Trophoblast cell (in vitro differentiated cells and primary cell): ENCODE data around the gene NUTM2G.
"Not testable (repeated sequence)": the region's sequence is repeated elsewhere in the genome, so short reads cannot be mapped to it uniquely, and the experiment has no call there.

Source experiments
- DNase-seq, 2 donors: peaks; one replicate each; pipeline ENCODE4 v3.0.0-alpha.2; 2016
- H2AFZ ChIP-seq: 2 replicates; pipeline ENCODE4 v1.6.1; 2013; ENCODE audit warnings: low read length, moderate library complexity, mild to moderate bottlenecking; ENCODE audit not compliant: insufficient read depth, poor library complexity
- H2AK5ac ChIP-seq: 2 replicates; pipeline ENCODE4 v1.6.1; 2013; ENCODE audit warnings: mild to moderate bottlenecking, low read length
- H2BK120ac ChIP-seq: 2 replicates; pipeline ENCODE4 v1.6.1; 2013; ENCODE audit warnings: low read length, mild to moderate bottlenecking, moderate library complexity; ENCODE audit not compliant: insufficient read depth, poor library complexity
- H2BK12ac ChIP-seq: 2 replicates; pipeline ENCODE4 v1.6.1; 2013; ENCODE audit warnings: mild to moderate bottlenecking, low read length, moderate library complexity
- H2BK5ac ChIP-seq: 2 replicates; pipeline ENCODE4 v1.6.1; 2013; ENCODE audit warnings: low read length, low read depth, moderate library complexity, mild to moderate bottlenecking; ENCODE audit not compliant: poor library complexity
- H3K14ac ChIP-seq: 2 replicates; pipeline ENCODE4 v1.6.1; 2013; ENCODE audit warnings: mild to moderate bottlenecking, low read length
- H3K18ac ChIP-seq: 2 replicates; pipeline ENCODE4 v1.6.1; 2013; ENCODE audit warnings: mild to moderate bottlenecking, low read length
- H3K23ac ChIP-seq: 2 replicates; pipeline ENCODE4 v1.6.1; 2013; ENCODE audit warnings: low read length
- H3K27ac ChIP-seq: 2 replicates; pipeline ENCODE4 v1.5.1; 2013; ENCODE audit warnings: low read depth, mild to moderate bottlenecking, inconsistent platforms, low read length, moderate library complexity
- H3K27me3 ChIP-seq: 2 replicates; pipeline ENCODE4 v1.6.1; 2013; ENCODE audit warnings: inconsistent platforms, mild to moderate bottlenecking, low read length, moderate library complexity; ENCODE audit not compliant: insufficient read depth
- H3K36me3 ChIP-seq, 2 experiments: 1 replicate in 1 of 2; 2 replicates in 1 of 2; pipeline ENCODE4 v1.6.1; 2013; ENCODE audit warnings: low read length in 2 of 2, mild to moderate bottlenecking in 2 of 2, moderate library complexity in 1 of 2; ENCODE audit not compliant: insufficient read depth in 2 of 2, control insufficient read depth in 1 of 2
- H3K4ac ChIP-seq: 2 replicates; pipeline ENCODE4 v1.6.1; 2013; ENCODE audit warnings: low read depth, mild to moderate bottlenecking, low read length, moderate library complexity
- H3K4me1 ChIP-seq, 2 experiments: 1 replicate in 1 of 2; 2 replicates in 1 of 2; pipeline ENCODE4 v1.6.1; 2013; ENCODE audit warnings: low read length in 2 of 2, mild to moderate bottlenecking in 2 of 2, moderate library complexity in 1 of 2; ENCODE audit not compliant: insufficient read depth in 2 of 2, control insufficient read depth in 1 of 2
- H3K4me2 ChIP-seq: 2 replicates; pipeline ENCODE4 v1.6.1; 2013; ENCODE audit warnings: inconsistent platforms, mild to moderate bottlenecking, low read length, moderate library complexity
- H3K4me3 ChIP-seq: 2 replicates; pipeline ENCODE4 v1.5.1; 2013; ENCODE audit warnings: mild to moderate bottlenecking, low read depth, low read length, inconsistent platforms
- H3K79me1 ChIP-seq: one replicate; pipeline ENCODE4 v1.6.1; 2013; ENCODE audit warnings: low read length
- H3K79me2 ChIP-seq: 2 replicates; pipeline ENCODE4 v1.6.1; 2013; ENCODE audit warnings: low read length, mild to moderate bottlenecking; ENCODE audit not compliant: control insufficient read depth, insufficient read depth, poor library complexity
- H3K9ac ChIP-seq: 2 replicates; pipeline ENCODE4 v1.6.1; 2013; ENCODE audit warnings: mild to moderate bottlenecking, low read length
- H3K9me3 ChIP-seq: 2 replicates; pipeline ENCODE4 v1.6.1; 2013; ENCODE audit warnings: low read depth, mild to moderate bottlenecking, control low read depth, inconsistent platforms, low read length; ENCODE audit not compliant: insufficient read depth
- H4K12ac ChIP-seq: 2 replicates; pipeline ENCODE4 v1.6.1; 2013; ENCODE audit warnings: low read depth, mild to moderate bottlenecking, low read length, moderate library complexity
- H4K8ac ChIP-seq: 2 replicates; pipeline ENCODE4 v1.6.1; 2013; ENCODE audit warnings: low read depth, mild to moderate bottlenecking, low read length, moderate library complexity
- H4K91ac ChIP-seq: one replicate; pipeline ENCODE4 v1.6.1; 2013; ENCODE audit warnings: low read depth, mild to moderate bottlenecking, low read length, moderate library complexity
- WGBS: extraction: QIAGEN DNeasy Blood & Tissue Kit; methylation state at CpG from one replicate; pipeline ENCODE4 v1.1.7; 2013; ENCODE audit warnings: missing lambda C conversion rate; ENCODE audit not compliant: insufficient read length, insufficient coverage; ENCODE audit errors: extremely low coverage; 5-methylcytosine and 5-hydroxymethylcytosine counted together

Gene NUTM2G

GRCh38 chr9:96950539-96950938, 21.9 kb downstream of the NUTM2G start:
- H2AFZ ChIP-seq, H3K4me1 ChIP-seq, H3K9me3 ChIP-seq, H3K27ac ChIP-seq, H3K4ac ChIP-seq, H3K4me3 ChIP-seq, H2BK5ac ChIP-seq, H3K79me2 ChIP-seq, H3K18ac ChIP-seq, H3K14ac ChIP-seq, H3K4me2 ChIP-seq, H2BK12ac ChIP-seq, H3K23ac ChIP-seq, H2AK5ac ChIP-seq, H3K9ac ChIP-seq, H4K8ac ChIP-seq, DNase-seq, H4K12ac ChIP-seq, H4K91ac ChIP-seq, H3K79me1 ChIP-seq, H2BK120ac ChIP-seq, H3K27me3 ChIP-seq: not testable (repeated sequence)
- no CpG with 5 or more reads among the region's 2 CpGs for WGBS
- peaks cover 7 to 15% of the 10 kb centered on the region in 2 experiments for H3K36me3 ChIP-seq

- not testable (repeated sequence) for H3K27me3 ChIP-seq, H3K4me3 ChIP-seq, H3K79me2 ChIP-seq, H2AK5ac ChIP-seq, H3K4ac ChIP-seq, H2BK120ac ChIP-seq, H2AFZ ChIP-seq, H3K9me3 ChIP-seq, H3K4me2 ChIP-seq, H3K14ac ChIP-seq, DNase-seq, H2BK5ac ChIP-seq, H3K23ac ChIP-seq, H2BK12ac ChIP-seq, H3K4me1 ChIP-seq, H4K91ac ChIP-seq, H3K27ac ChIP-seq, H4K8ac ChIP-seq, H3K18ac ChIP-seq, H3K9ac ChIP-seq, H4K12ac ChIP-seq, H3K36me3 ChIP-seq, H3K79me1 ChIP-seq
- WGBS = no CpG with 5 or more reads among the region's 5 CpGs
Measured at GRCh38 chr9:96967591-96967990, 38.9 kb downstream of the NUTM2G start.

GRCh38 chr9:96972552-96972951, 43.9 kb downstream of the NUTM2G start:
- H3K36me3 ChIP-seq, H4K91ac ChIP-seq, H3K79me1 ChIP-seq, H4K12ac ChIP-seq, H3K9me3 ChIP-seq, H3K9ac ChIP-seq, H3K23ac ChIP-seq, H2AK5ac ChIP-seq, H2BK120ac ChIP-seq, H3K79me2 ChIP-seq, H3K18ac ChIP-seq, H3K4me3 ChIP-seq, H2BK5ac ChIP-seq, H4K8ac ChIP-seq, H3K27me3 ChIP-seq, H2BK12ac ChIP-seq, H2AFZ ChIP-seq, H3K14ac ChIP-seq, H3K4ac ChIP-seq, H3K4me1 ChIP-seq, DNase-seq, H3K27ac ChIP-seq, H3K4me2 ChIP-seq: not testable (repeated sequence)
- no CpG with 5 or more reads among the region's 2 CpGs for WGBS

GRCh38 chr9:96974037-96974436, 45.4 kb downstream of the NUTM2G start:
- not testable (repeated sequence) for H3K14ac ChIP-seq, DNase-seq, H3K4me2 ChIP-seq, H3K4me3 ChIP-seq, H4K91ac ChIP-seq, H4K8ac ChIP-seq, H2AK5ac ChIP-seq, H3K79me2 ChIP-seq, H3K23ac ChIP-seq, H2BK120ac ChIP-seq, H3K27ac ChIP-seq, H3K18ac ChIP-seq, H3K4ac ChIP-seq, H2BK12ac ChIP-seq, H3K4me1 ChIP-seq, H2AFZ ChIP-seq, H3K27me3 ChIP-seq, H3K79me1 ChIP-seq, H3K9me3 ChIP-seq, H4K12ac ChIP-seq, H3K9ac ChIP-seq, H3K36me3 ChIP-seq, H2BK5ac ChIP-seq
- WGBS = no CpG with 5 or more reads among the region's 3 CpGs
